Testis (tissue), 2 donors: ENCODE measurements around the gene TP53INP2.
"Not testable (repeated sequence)": the region's sequence is repeated elsewhere in the genome, so short reads cannot be mapped to it uniquely, and the experiment has no call there.

ENCODE experiments used
- POLR2A ChIP-seq: fragments of 450-650 bp; IDR thresholded peaks from one replicate; pipeline ENCODE4 v1.6.1; 2017; ENCODE audit warnings: antibody characterized with exemption, mild to moderate bottlenecking, moderate library complexity
- TF ChIP-seq, protein P1 (sequence below), 3 experiments: fragments of 450-650 bp in 2 of 3; fragments of 200-600 bp in 1 of 3; sonication (generic) in 1 of 3; IDR thresholded peaks; one replicate each; pipeline ENCODE4 v1.5.1; 2016 to 2019; ENCODE audit warnings: antibody characterized with exemption in 3 of 3, mild to moderate bottlenecking in 2 of 3, moderate library complexity in 1 of 3

DNA sequence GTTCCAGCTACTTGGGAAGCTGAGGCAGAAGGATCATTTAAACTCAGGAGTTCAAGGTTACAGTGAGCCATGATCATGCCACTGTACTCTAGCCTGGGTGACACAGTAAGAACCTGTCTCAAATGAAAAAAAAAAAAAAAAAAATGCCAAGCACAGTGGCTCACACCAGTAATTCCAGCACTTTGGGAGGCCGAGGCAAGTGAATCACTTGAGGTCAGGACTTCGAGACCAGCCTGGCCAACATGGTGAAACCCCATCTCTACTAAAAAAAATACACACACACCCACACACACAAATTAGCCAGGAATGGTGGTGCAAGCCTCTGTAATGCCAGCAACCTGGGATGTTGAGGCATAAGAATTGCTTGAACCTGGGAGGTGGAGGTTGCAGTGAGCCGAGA lies 18.4 kb downstream of the TP53INP2 start:
- TF ChIP-seq, protein P1, sequence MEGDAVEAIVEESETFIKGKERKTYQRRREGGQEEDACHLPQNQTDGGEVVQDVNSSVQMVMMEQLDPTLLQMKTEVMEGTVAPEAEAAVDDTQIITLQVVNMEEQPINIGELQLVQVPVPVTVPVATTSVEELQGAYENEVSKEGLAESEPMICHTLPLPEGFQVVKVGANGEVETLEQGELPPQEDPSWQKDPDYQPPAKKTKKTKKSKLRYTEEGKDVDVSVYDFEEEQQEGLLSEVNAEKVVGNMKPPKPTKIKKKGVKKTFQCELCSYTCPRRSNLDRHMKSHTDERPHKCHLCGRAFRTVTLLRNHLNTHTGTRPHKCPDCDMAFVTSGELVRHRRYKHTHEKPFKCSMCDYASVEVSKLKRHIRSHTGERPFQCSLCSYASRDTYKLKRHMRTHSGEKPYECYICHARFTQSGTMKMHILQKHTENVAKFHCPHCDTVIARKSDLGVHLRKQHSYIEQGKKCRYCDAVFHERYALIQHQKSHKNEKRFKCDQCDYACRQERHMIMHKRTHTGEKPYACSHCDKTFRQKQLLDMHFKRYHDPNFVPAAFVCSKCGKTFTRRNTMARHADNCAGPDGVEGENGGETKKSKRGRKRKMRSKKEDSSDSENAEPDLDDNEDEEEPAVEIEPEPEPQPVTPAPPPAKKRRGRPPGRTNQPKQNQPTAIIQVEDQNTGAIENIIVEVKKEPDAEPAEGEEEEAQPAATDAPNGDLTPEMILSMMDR (IDR thresholded peaks at IDR 0.05), result not testable (repeated sequence)
- TF ChIP-seq POLR2A, result not testable (repeated sequence)
